HepG2 (cell line): ENCODE data around the gene NDE1. TPM values are rescaled to one million over a fixed set of nuclear protein-coding genes. Genes with fewer than 3 reads are reported as not detected.

Experiments used
- GABPA ChIP-seq, 2 experiments: IDR thresholded peaks; 2 replicates each; pipeline ENCODE4 v1.6.1; 2011 to 2016; ENCODE audit warnings: low read depth in 2 of 2, low read length in 1 of 2, missing biosample characterization in 1 of 2, missing genetic modification characterization in 1 of 2
- ZNF552 ChIP-seq: sonication (generic); formaldehyde crosslinking; IDR thresholded peaks from 2 replicates; pipeline ENCODE4 v1.9.0; 2022; ENCODE audit warnings: missing genetic modification reagents, mild to moderate bottlenecking, borderline replicate concordance
- ZNF619 ChIP-seq: sonication (generic); formaldehyde crosslinking; IDR thresholded peaks from 2 replicates; pipeline ENCODE4 v1.4.0; 2020; ENCODE audit warnings: mild to moderate bottlenecking, missing genetic modification reagents
- polyA plus RNA-seq, 8 experiments: library from polyadenylated mRNA; depleted of rRNA in 3 of 8; stranded (reverse) in 7 of 8; unstranded in 1 of 8; fragments of >200 nt; fragmentation: Illumina TruSeq in 4 of 8; extraction: Trizol in 4 of 8; gene quantifications; 2 replicates each; pipeline versions ENCODE4 v1.2.1 to v1.2.3, GENCODE V29; 2011 to 2016; ENCODE audit warnings: low read depth in 4 of 8, missing spikeins in 1 of 8, mixed read lengths in 1 of 8; ENCODE audit not compliant: insufficient read depth in 1 of 8
- total RNA-seq, 5 experiments: library from RNA; depleted of rRNA; stranded (reverse); fragments of >200 nt; fragmentation: Illumina TruSeq; extraction: Trizol; gene quantifications; 2 replicates each; pipeline ENCODE4 v1.2.3, GENCODE V29; 2016; ENCODE audit warnings: low read depth in 1 of 5
- TF ChIP-seq, protein P1 (sequence below): sonication (generic); formaldehyde crosslinking; IDR thresholded peaks from 2 replicates; pipeline ENCODE4 v1.5.0; 2020; ENCODE audit warnings: missing genetic modification reagents
- TF ChIP-seq, protein P2 (sequence below): sonication (generic); formaldehyde crosslinking; IDR thresholded peaks from 2 replicates; pipeline ENCODE4 v1.4.0; 2020; ENCODE audit warnings: missing genetic modification reagents
- TF ChIP-seq, protein P3 (sequence below): sonication (generic); formaldehyde crosslinking; IDR thresholded peaks from 2 replicates; pipeline ENCODE4 v1.8.0; 2022; ENCODE audit warnings: mild to moderate bottlenecking, missing genetic modification reagents, borderline replicate concordance
- TF ChIP-seq, protein P4 (sequence below): sonication (generic); formaldehyde crosslinking; IDR thresholded peaks from 2 replicates; pipeline ENCODE4 v1.8.1; 2023; ENCODE audit warnings: missing genetic modification reagents, inconsistent platforms, borderline replicate concordance
- TF ChIP-seq, protein P5 (sequence below): sonication (generic); formaldehyde crosslinking; conservative IDR thresholded peaks from 2 replicates; pipeline ENCODE4 v1.8.0; 2022; ENCODE audit warnings: mild to moderate bottlenecking, moderate library complexity, missing genetic modification reagents
- TF ChIP-seq, protein P6 (sequence below), 2 experiments: sonication (generic) in 1 of 2; formaldehyde crosslinking in 1 of 2; IDR thresholded peaks; 2 replicates each; pipeline versions ENCODE4 v1.5.1 to v1.6.1; 2011 to 2020; ENCODE audit warnings: borderline replicate concordance in 1 of 2, low read depth in 1 of 2, low read length in 1 of 2, mild to moderate bottlenecking in 1 of 2, missing genetic modification reagents in 1 of 2, moderate library complexity in 1 of 2

NDE1 gene
- total and polyA plus RNA-seq, 2 of the 13 experiments (the other 11 are each of a cell fraction or from before 2014, with no cell fraction given), result 40.9 to 72.5 TPM

DNA sequence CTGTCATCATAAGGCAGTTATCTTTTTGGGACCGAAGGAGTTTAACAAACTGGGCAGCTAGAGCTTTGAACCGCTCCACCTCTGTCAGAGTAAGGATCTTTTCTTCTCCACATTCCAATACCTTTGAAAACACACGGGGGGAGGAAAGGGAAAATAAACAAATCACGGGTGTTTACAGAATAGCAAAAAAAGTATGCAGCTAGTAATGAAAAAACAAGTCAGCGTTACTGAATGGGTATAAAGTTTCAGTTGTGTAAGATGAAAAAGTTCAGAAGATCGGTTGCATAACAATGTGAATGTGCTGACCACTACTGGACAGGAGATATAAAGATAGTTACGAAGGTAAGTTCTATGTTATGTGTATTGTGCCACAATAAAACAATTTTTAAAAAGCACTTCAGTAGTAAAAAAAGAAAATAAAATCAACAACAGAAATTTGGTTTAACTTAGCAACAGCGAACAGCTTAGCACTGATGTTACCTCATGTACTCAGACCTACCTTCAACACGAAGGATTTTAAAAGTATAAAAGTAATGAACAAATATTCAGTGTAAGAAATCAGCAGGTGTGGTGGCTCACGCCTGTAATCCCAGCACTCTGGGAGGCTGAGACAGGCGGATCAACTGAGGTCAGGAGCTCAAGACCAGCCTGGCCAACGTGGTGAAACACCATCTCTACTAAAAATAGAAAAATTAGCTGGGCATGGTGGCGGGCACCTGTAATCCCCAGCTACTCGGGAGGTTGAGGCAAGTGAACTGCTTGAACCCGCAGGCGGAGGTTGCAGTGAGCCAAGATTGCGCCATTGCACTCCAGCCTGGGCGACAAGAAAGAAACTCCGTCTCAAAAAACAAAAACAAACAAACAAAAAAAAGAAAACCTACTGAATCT lies 41.4 kb upstream of the NDE1 start (continued):
- TF ChIP-seq, protein P1, sequence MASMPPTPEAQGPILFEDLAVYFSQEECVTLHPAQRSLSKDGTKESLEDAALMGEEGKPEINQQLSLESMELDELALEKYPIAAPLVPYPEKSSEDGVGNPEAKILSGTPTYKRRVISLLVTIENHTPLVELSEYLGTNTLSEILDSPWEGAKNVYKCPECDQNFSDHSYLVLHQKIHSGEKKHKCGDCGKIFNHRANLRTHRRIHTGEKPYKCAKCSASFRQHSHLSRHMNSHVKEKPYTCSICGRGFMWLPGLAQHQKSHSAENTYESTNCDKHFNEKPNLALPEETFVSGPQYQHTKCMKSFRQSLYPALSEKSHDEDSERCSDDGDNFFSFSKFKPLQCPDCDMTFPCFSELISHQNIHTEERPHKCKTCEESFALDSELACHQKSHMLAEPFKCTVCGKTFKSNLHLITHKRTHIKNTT (CRISPR knock-in tag), result no peak
- TF ChIP-seq, protein P2, sequence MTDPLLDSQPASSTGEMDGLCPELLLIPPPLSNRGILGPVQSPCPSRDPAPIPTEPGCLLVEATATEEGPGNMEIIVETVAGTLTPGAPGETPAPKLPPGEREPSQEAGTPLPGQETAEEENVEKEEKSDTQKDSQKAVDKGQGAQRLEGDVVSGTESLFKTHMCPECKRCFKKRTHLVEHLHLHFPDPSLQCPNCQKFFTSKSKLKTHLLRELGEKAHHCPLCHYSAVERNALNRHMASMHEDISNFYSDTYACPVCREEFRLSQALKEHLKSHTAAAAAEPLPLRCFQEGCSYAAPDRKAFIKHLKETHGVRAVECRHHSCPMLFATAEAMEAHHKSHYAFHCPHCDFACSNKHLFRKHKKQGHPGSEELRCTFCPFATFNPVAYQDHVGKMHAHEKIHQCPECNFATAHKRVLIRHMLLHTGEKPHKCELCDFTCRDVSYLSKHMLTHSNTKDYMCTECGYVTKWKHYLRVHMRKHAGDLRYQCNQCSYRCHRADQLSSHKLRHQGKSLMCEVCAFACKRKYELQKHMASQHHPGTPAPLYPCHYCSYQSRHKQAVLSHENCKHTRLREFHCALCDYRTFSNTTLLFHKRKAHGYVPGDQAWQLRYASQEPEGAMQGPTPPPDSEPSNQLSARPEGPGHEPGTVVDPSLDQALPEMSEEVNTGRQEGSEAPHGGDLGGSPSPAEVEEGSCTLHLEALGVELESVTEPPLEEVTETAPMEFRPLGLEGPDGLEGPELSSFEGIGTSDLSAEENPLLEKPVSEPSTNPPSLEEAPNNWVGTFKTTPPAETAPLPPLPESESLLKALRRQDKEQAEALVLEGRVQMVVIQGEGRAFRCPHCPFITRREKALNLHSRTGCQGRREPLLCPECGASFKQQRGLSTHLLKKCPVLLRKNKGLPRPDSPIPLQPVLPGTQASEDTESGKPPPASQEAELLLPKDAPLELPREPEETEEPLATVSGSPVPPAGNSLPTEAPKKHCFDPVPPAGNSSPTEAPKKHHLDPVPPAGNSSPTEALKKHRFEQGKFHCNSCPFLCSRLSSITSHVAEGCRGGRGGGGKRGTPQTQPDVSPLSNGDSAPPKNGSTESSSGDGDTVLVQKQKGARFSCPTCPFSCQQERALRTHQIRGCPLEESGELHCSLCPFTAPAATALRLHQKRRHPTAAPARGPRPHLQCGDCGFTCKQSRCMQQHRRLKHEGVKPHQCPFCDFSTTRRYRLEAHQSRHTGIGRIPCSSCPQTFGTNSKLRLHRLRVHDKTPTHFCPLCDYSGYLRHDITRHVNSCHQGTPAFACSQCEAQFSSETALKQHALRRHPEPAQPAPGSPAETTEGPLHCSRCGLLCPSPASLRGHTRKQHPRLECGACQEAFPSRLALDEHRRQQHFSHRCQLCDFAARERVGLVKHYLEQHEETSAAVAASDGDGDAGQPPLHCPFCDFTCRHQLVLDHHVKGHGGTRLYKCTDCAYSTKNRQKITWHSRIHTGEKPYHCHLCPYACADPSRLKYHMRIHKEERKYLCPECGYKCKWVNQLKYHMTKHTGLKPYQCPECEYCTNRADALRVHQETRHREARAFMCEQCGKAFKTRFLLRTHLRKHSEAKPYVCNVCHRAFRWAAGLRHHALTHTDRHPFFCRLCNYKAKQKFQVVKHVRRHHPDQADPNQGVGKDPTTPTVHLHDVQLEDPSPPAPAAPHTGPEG (CRISPR knock-in tag), result no peak; the same call in 1 of the 2 replicates
- TF ChIP-seq, protein P3, sequence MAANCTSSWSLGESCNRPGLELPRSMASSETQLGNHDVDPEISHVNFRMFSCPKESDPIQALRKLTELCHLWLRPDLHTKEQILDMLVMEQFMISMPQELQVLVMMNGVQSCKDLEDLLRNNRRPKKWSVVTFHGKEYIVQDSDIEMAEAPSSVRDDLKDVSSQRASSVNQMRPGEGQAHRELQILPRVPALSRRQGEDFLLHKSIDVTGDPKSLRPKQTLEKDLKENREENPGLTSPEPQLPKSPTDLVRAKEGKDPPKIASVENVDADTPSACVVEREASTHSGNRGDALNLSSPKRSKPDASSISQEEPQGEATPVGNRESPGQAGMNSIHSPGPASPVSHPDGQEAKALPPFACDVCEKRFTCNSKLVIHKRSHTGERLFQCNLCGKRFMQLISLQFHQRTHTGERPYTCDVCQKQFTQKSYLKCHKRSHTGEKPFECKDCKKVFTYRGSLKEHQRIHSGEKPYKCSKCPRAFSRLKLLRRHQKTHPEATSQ (CRISPR knock-in tag), result no peak
- no peak for TF ChIP-seq ZNF552 (CRISPR knock-in tag)
- TF ChIP-seq GABPA (IDR thresholded peaks at IDR 0.05; ENCODE audit: low read depth, low read length), result no peak
- peak; percentile 65 for TF ChIP-seq GABPA (CRISPR knock-in tag; IDR thresholded peaks at IDR 0.05; ENCODE audit: low read depth)
- TF ChIP-seq, protein P4, sequence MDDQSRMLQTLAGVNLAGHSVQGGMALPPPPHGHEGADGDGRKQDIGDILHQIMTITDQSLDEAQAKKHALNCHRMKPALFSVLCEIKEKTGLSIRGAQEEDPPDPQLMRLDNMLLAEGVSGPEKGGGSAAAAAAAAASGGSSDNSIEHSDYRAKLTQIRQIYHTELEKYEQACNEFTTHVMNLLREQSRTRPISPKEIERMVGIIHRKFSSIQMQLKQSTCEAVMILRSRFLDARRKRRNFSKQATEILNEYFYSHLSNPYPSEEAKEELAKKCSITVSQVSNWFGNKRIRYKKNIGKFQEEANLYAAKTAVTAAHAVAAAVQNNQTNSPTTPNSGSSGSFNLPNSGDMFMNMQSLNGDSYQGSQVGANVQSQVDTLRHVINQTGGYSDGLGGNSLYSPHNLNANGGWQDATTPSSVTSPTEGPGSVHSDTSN (CRISPR knock-in tag), result no peak
- TF ChIP-seq, protein P5, sequence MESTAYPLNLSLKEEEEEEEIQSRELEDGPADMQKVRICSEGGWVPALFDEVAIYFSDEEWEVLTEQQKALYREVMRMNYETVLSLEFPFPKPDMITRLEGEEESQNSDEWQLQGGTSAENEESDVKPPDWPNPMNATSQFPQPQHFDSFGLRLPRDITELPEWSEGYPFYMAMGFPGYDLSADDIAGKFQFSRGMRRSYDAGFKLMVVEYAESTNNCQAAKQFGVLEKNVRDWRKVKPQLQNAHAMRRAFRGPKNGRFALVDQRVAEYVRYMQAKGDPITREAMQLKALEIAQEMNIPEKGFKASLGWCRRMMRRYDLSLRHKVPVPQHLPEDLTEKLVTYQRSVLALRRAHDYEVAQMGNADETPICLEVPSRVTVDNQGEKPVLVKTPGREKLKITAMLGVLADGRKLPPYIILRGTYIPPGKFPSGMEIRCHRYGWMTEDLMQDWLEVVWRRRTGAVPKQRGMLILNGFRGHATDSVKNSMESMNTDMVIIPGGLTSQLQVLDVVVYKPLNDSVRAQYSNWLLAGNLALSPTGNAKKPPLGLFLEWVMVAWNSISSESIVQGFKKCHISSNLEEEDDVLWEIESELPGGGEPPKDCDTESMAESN (CRISPR knock-in tag), result peak; percentile 64; the same call in 1 of the 2 replicates
- TF ChIP-seq ZNF619, result no peak
- TF ChIP-seq, protein P6, sequence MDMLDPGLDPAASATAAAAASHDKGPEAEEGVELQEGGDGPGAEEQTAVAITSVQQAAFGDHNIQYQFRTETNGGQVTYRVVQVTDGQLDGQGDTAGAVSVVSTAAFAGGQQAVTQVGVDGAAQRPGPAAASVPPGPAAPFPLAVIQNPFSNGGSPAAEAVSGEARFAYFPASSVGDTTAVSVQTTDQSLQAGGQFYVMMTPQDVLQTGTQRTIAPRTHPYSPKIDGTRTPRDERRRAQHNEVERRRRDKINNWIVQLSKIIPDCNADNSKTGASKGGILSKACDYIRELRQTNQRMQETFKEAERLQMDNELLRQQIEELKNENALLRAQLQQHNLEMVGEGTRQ (IDR thresholded peaks at IDR 0.05; ENCODE audit: low read depth, low read length), result no peak
- TF ChIP-seq, protein P6 (CRISPR knock-in tag; IDR thresholded peaks at IDR 0.05; ENCODE audit: borderline replicate concordance), result no peak
